ENCODE results near the gene SPON2. TPM values are rescaled to one million over a fixed set of nuclear protein-coding genes. Genes with fewer than 3 reads are reported as not detected.
"Not testable (repeated sequence)": the region's sequence is repeated elsewhere in the genome, so short reads cannot be mapped to it uniquely, and the experiment has no call there.

SPON2 gene
- total RNA-seq, 3 donors from 2014 or later: 1.4 to 2.1 (median 2.1) TPM

- ATAC-seq (no peak), DNase-seq (no peak)
- Mint-ChIP-seq H3K27me3 (ENCODE audit: low read depth) (peaks cover 11% of the 10 kb centered on the region), H3K4me1 (ENCODE audit: low read depth) (peaks cover 17% of the 10 kb centered on the region), H3K9me3 (no peaks in the 10 kb centered on the region), H3K4me3 (no peak overlapping the region), H3K36me3 (ENCODE audit: insufficient read depth) (no peaks in the 10 kb centered on the region)
Measured at GRCh38 chr4:1139860-1140259, 32.5 kb downstream of the SPON2 start.

DNA sequence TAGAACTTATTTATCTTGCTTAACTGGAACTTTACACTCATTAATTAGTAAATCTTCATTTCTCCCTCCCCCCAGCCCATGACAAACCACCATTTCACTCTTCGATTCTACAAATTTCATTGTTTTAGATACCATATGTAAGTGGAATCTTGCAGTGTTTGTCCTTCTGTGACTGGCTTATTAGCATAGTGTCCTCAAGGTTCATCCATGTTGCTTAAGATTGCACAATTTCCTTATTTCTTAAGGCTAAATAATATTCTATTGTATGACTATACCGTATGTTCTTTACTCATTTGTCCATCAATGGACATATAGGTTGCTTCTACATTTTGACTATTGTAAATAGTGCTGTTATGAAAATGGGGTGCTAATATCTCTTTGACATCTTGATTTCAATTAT lies 34.5 kb downstream of the SPON2 start:
- peaks cover 7% of the 10 kb centered on the region for H3K27me3 Mint-ChIP-seq (ENCODE audit: low read depth)

GRCh38 chr4:1137063-1137776 lies 35.2 kb downstream of the SPON2 start:
- H3K9me3 Mint-ChIP-seq: no peaks in the 10 kb centered on the region
- H3K36me3 Mint-ChIP-seq (ENCODE audit: insufficient read depth): no peaks in the 10 kb centered on the region
- H3K4me3 Mint-ChIP-seq: peak overlapping the region; percentile 75
- H3K27me3 Mint-ChIP-seq (ENCODE audit: low read depth): peaks cover 4% of the 10 kb centered on the region
- no peak for ATAC-seq
- peaks cover 17% of the 10 kb centered on the region for H3K4me1 Mint-ChIP-seq (ENCODE audit: low read depth)
- no peak for DNase-seq

More for the DNA sequence above, 34.5 kb downstream of the SPON2 start:
- Mint-ChIP-seq H3K4me3 (peak overlapping the region; percentile 75), H3K36me3 (ENCODE audit: insufficient read depth) (no peaks in the 10 kb centered on the region), H3K4me1 (ENCODE audit: low read depth) (peaks cover 17% of the 10 kb centered on the region), H3K9me3 (no peaks in the 10 kb centered on the region)
- ATAC-seq: no peak
- no peak for DNase-seq

- H3K4me3 Mint-ChIP-seq: no peak overlapping the region
- ATAC-seq: no peak
Measured at GRCh38 chr4:1136048-1136447, 36.3 kb downstream of the SPON2 start.

DNA sequence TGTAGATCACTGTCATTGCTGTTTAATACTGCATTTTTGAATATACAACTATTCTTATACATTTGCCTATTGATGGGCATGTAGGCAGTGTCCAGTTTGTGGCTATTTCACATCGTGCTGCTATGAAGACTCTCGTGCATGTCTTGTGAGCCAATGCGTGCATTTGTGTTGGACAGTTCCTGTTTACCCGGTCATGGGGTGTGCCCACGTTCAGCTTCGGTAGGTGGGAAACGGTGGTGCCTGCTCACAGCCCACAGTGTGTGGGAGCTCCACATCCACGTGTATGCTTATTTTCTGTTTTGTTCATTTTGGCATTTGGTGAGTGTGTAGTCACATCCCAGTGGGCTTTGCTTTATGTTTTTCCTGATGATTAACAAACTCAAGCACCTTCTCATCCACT lies 39.4 kb downstream of the SPON2 start:
- H3K27me3 Mint-ChIP-seq (ENCODE audit: low read depth): no peaks in the 10 kb centered on the region

More at GRCh38 chr4:1136048-1136447, 36.3 kb downstream of the SPON2 start:
- Mint-ChIP-seq H3K4me1 (ENCODE audit: low read depth) (peaks cover 17% of the 10 kb centered on the region), H3K27me3 (ENCODE audit: low read depth) (peaks cover 4% of the 10 kb centered on the region), H3K36me3 (ENCODE audit: insufficient read depth) (no peaks in the 10 kb centered on the region), H3K9me3 (no peaks in the 10 kb centered on the region)
- DNase-seq: no peak

GRCh38 chr4:1130316-1131186 lies 41.8 kb downstream of the SPON2 start:
- Mint-ChIP-seq H3K36me3 (ENCODE audit: insufficient read depth) (no peaks in the 10 kb centered on the region), H3K27me3 (ENCODE audit: low read depth) (peaks cover 3% of the 10 kb centered on the region), H3K9me3 (no peaks in the 10 kb centered on the region), H3K4me3 (no peak overlapping the region), H3K4me1 (ENCODE audit: low read depth) (peaks cover 2% of the 10 kb centered on the region)
- DNase-seq (peak; percentile 72), ATAC-seq (peak; percentile 93 to 98)

More for the DNA sequence above, 39.4 kb downstream of the SPON2 start:
- Mint-ChIP-seq H3K4me1 (ENCODE audit: low read depth) (peaks cover 18% of the 10 kb centered on the region), H3K9me3 (no peaks in the 10 kb centered on the region), H3K36me3 (ENCODE audit: insufficient read depth) (no peaks in the 10 kb centered on the region), H3K4me3 (no peak overlapping the region)
- ATAC-seq (no peak), DNase-seq (no peak)

DNA sequence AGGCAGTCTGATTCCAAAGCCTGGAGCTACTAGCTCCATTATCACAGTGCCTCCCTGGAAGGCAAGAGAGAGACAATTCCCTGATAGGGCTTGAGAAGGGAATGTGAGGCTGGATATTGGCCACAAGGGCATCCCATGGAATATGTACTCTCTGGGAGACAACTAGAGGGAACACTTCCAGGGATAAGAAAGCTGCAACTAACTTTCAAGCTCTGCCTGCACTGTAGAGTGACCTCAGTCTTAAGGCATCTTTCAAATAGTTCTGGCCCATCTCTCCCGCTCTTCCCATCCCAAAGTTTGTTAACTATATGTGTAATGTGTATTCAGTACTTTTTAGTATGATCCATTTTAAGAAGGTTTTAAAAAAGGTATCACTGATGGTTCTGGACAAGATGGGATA lies 45.9 kb downstream of the SPON2 start:
- ATAC-seq: no peak
- no peak overlapping the region for H3K4me3 Mint-ChIP-seq
- H3K9me3 Mint-ChIP-seq: no peaks in the 10 kb centered on the region
- peaks cover 2% of the 10 kb centered on the region for H3K4me1 Mint-ChIP-seq (ENCODE audit: low read depth)
- H3K27me3 Mint-ChIP-seq (ENCODE audit: low read depth): peaks cover 3% of the 10 kb centered on the region
- DNase-seq: no peak
- no peaks in the 10 kb centered on the region for H3K36me3 Mint-ChIP-seq (ENCODE audit: insufficient read depth)

- H3K4me1 Mint-ChIP-seq (ENCODE audit: low read depth); H3K4me3 Mint-ChIP-seq; H3K27me3 Mint-ChIP-seq (ENCODE audit: low read depth); DNase-seq; H3K9me3 Mint-ChIP-seq; H3K36me3 Mint-ChIP-seq (ENCODE audit: insufficient read depth); ATAC-seq: not testable (repeated sequence)
Measured at GRCh38 chr4:1125466-1125865, 46.9 kb downstream of the SPON2 start.

DNA sequence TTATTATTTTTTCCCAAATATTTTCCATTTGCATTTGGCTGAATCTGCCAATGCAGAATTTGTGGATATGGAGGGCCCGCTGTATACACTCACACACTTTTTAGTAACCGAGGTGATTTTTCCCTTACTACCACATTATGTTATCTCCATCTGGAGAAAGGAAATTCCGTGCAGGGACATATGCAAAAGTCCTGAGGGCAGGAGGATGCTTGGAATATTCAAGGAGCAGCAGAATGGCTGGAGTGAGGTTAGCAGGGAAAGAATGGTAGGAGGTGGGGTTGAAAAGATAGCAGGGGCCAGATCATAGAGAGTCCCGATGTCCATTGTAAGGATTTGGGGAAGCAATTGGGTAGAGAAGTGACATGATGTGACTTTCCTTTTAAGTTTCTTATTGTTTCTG lies 47.6 kb downstream of the SPON2 start:
- DNase-seq: no peak
- H3K4me1 Mint-ChIP-seq (ENCODE audit: low read depth): no peaks in the 10 kb centered on the region
- H3K4me3 Mint-ChIP-seq: no peak overlapping the region
- H3K9me3 Mint-ChIP-seq: no peaks in the 10 kb centered on the region
- no peak for ATAC-seq
- H3K36me3 Mint-ChIP-seq (ENCODE audit: insufficient read depth): no peaks in the 10 kb centered on the region
- H3K27me3 Mint-ChIP-seq (ENCODE audit: low read depth): peaks cover 3% of the 10 kb centered on the region

GRCh38 chr4:1122505-1122904 lies 49.9 kb downstream of the SPON2 start:
- ATAC-seq: no peak
- peaks cover 3% of the 10 kb centered on the region for H3K27me3 Mint-ChIP-seq (ENCODE audit: low read depth)
- H3K4me1 Mint-ChIP-seq (ENCODE audit: low read depth): no peaks in the 10 kb centered on the region
- H3K9me3 Mint-ChIP-seq: no peaks in the 10 kb centered on the region
- H3K36me3 Mint-ChIP-seq (ENCODE audit: insufficient read depth): no peaks in the 10 kb centered on the region
- no peak for DNase-seq
- no peak overlapping the region for H3K4me3 Mint-ChIP-seq

Other genes starting within 250 kb of the SPON2 start
- gene GAK, start 240.3 kb downstream of the SPON2 start, total RNA-seq: 100 to 1,000 TPM; 140 to 161 (median 148) TPM
- 10 to 100 TPM; 12.5 to 15.6 (median 14.7) TPM for gene TMEM175, start 240.1 kb downstream of the SPON2 start, total RNA-seq
- 10 to 100 TPM; 11.2 to 21.5 (median 14.8) TPM for gene DGKQ, start 199.0 kb downstream of the SPON2 start, total RNA-seq
- gene IDUA, start 185.5 kb downstream of the SPON2 start, total RNA-seq: 10 to 100 TPM; 13.5 to 18.3 (median 14.4) TPM
- gene SLC26A1, start 179.2 kb downstream of the SPON2 start, total RNA-seq: under 1 TPM in 1 of 3 donors, not detected in 2; 0.05 TPM
- gene FGFRL1, start 161.0 kb downstream of the SPON2 start, total RNA-seq: 10 to 100 TPM; 20.4 to 29.6 (median 20.6) TPM
- gene RNF212, start 59.0 kb downstream of the SPON2 start, total RNA-seq: 1 to 10 TPM in 1 of 3 donors, under 1 TPM in 2; 0.79 to 2.9 (median 0.84) TPM
- gene CTBP1, start 76.5 kb upstream of the SPON2 start, total RNA-seq: 100 to 1,000 TPM; 166 to 186 (median 177) TPM
- 10 to 100 TPM; 61.9 to 66.9 (median 65.3) TPM for gene MAEA, start 117.3 kb upstream of the SPON2 start, total RNA-seq
- 10 to 100 TPM; 17.2 to 20.5 (median 18.9) TPM for gene UVSSA, start 174.6 kb upstream of the SPON2 start, total RNA-seq
- not detected for gene NKX1-1, start 233.9 kb upstream of the SPON2 start, total RNA-seq